Measurements from ENCODE around the gene PRDX6.
A peak's percentile ranks its signal among the peaks of the same experiment; 100 is the strongest.

Gene PRDX6

GRCh38 chr1:173476197-173476664 is 904 bp upstream of the PRDX6 start:
- no peak for DNase-seq (ENCODE audit: low read depth)
- H3K4me3 ChIP-seq (ENCODE audit: control insufficient read depth, low read depth, low read length): peak overlapping the region; percentile 69
- no peak for TF ChIP-seq CTCF (IDR thresholded peaks at IDR 0.05; ENCODE audit: control insufficient read depth, insufficient read depth, low read depth, low read length, missing control alignments)

GRCh38 chr1:173476665-173477285 is 360 bp upstream of the PRDX6 start:
- H3K4me3 ChIP-seq (ENCODE audit: control insufficient read depth, low read depth, low read length): peak overlapping the region; percentile 69
- peak; percentile 45 for DNase-seq (ENCODE audit: low read depth)
- no peak for TF ChIP-seq CTCF (IDR thresholded peaks at IDR 0.05; ENCODE audit: control insufficient read depth, insufficient read depth, low read depth, low read length, missing control alignments)

- DNase-seq (ENCODE audit: low read depth): peak; percentile 50
- no peak for TF ChIP-seq CTCF (IDR thresholded peaks at IDR 0.05; ENCODE audit: control insufficient read depth, insufficient read depth, low read depth, low read length, missing control alignments)
- peak overlapping the region; percentile 68 for H3K4me3 ChIP-seq (ENCODE audit: control insufficient read depth, low read depth, low read length)
Measured at GRCh38 chr1:173478094-173478674, 1.0 kb downstream of the PRDX6 start.

GRCh38 chr1:173479649-173480048 is 2.5 kb downstream of the PRDX6 start:
- peak overlapping the region; percentile 68 for H3K4me3 ChIP-seq (ENCODE audit: control insufficient read depth, low read depth, low read length)
- TF ChIP-seq CTCF (IDR thresholded peaks at IDR 0.05; ENCODE audit: control insufficient read depth, insufficient read depth, low read depth, low read length, missing control alignments): no peak

GRCh38 chr1:173481195-173481772 is 4.1 kb downstream of the PRDX6 start:
- DNase-seq (ENCODE audit: low read depth): no peak

More at GRCh38 chr1:173479649-173480048, 2.5 kb downstream of the PRDX6 start:
- no peak for DNase-seq (ENCODE audit: low read depth)

GRCh38 chr1:173482683-173483082 is 5.5 kb downstream of the PRDX6 start:
- TF ChIP-seq CTCF (IDR thresholded peaks at IDR 0.05; ENCODE audit: control insufficient read depth, insufficient read depth, low read depth, low read length, missing control alignments): no peak
- DNase-seq (ENCODE audit: low read depth): no peak
- H3K4me3 ChIP-seq (ENCODE audit: control insufficient read depth, low read depth, low read length): no peak overlapping the region

More at GRCh38 chr1:173481195-173481772, 4.1 kb downstream of the PRDX6 start:
- H3K4me3 ChIP-seq (ENCODE audit: control insufficient read depth, low read depth, low read length): no peak overlapping the region
- no peak for TF ChIP-seq CTCF (IDR thresholded peaks at IDR 0.05; ENCODE audit: control insufficient read depth, insufficient read depth, low read depth, low read length, missing control alignments)
